TTC549 (cell line): Measurements from ENCODE around the gene CCDC141.

Source experiments
- FAIRE-seq: peaks from 2 replicates; lab custom pipeline; 2012; peaks lifted over from hg19 to GRCh38; lab: Jason Lieb, UNC

The CCDC141 gene

GRCh38 chr2:178828486-178828881 lies 221.5 kb downstream of the CCDC141 start:
- no peak for FAIRE-seq

- no peak for FAIRE-seq
These were observed 222.0 kb downstream of the CCDC141 start for GRCh38 chr2:178827739-178828485.

GRCh38 chr2:178827111-178827510 lies 222.8 kb downstream of the CCDC141 start:
- FAIRE-seq, result no peak

- no peak for FAIRE-seq
These were observed 224.8 kb downstream of the CCDC141 start for GRCh38 chr2:178825183-178825582.

GRCh38 chr2:178824181-178824580 lies 225.8 kb downstream of the CCDC141 start:
- FAIRE-seq, result no peak

GRCh38 chr2:178819992-178820391 lies 229.9 kb downstream of the CCDC141 start:
- no peak for FAIRE-seq

- FAIRE-seq, result no peak
These were observed 230.6 kb downstream of the CCDC141 start for GRCh38 chr2:178819147-178819875.

- no peak for FAIRE-seq
These were observed 238.0 kb downstream of the CCDC141 start for GRCh38 chr2:178811901-178812300.

- no peak for FAIRE-seq
These were observed 238.9 kb downstream of the CCDC141 start for GRCh38 chr2:178811045-178811444.

- FAIRE-seq, result no peak
These were observed 239.5 kb downstream of the CCDC141 start for GRCh38 chr2:178810422-178810821.

GRCh38 chr2:178807227-178808008 lies 242.5 kb downstream of the CCDC141 start, which contains the start of gene TTN:
TTN (minus strand) TSS chr2:178807423; CDS start chr2:178804642, 2,781 bp downstream.
- FAIRE-seq, result no peak

GRCh38 chr2:178806543-178806942 lies 243.4 kb downstream of the CCDC141 start:
- FAIRE-seq, result no peak

GRCh38 chr2:178805457-178805856 lies 244.5 kb downstream of the CCDC141 start:
- no peak for FAIRE-seq

GRCh38 chr2:178804791-178805190 lies 245.1 kb downstream of the CCDC141 start:
- peak; percentile 60 for FAIRE-seq

- no peak for FAIRE-seq
These were observed 249.4 kb downstream of the CCDC141 start for GRCh38 chr2:178800510-178800909.

- FAIRE-seq, result no peak
These were observed 250.6 kb downstream of the CCDC141 start for GRCh38 chr2:178799305-178799704.

- FAIRE-seq, result peak; percentile 63
These were observed 253.8 kb downstream of the CCDC141 start for GRCh38 chr2:178796079-178796677.

GRCh38 chr2:178787934-178788333 lies 262.0 kb downstream of the CCDC141 start:
- no peak for FAIRE-seq

GRCh38 chr2:178787155-178787554 lies 262.8 kb downstream of the CCDC141 start:
- FAIRE-seq, result no peak

GRCh38 chr2:178783889-178784288 lies 266.0 kb downstream of the CCDC141 start:
- FAIRE-seq, result no peak

- FAIRE-seq, result no peak
These were observed 267.7 kb downstream of the CCDC141 start for GRCh38 chr2:178782236-178782635.
